Measurements from ENCODE around the gene YTHDC2. TPM values are rescaled to one million over a fixed set of nuclear protein-coding genes. Genes with fewer than 3 reads are reported as not detected.

The YTHDC2 gene
- total RNA-seq, 1 experiment from 2014 or later: 63.8 TPM

DNA sequence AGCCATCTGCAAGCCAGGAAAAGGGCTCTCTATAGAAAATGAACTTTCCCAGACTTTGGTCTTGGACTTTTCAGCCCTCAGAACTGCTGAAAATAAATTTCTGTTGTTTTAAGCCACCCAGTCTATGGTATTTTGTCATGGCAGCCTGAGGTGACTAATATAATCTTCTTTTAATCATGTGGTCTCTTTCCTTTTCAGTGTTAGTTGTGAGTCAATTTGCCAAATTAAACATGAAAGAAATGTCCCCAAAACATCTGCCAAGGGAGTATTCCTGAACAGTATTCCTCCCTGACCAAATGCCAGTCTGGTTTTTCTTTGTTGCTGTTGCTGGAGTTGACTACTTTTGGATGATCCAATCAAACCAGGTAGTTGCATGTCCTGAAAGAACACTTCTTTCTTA lies 4.7 kb upstream of the YTHDC2 start:
- peaks cover 9% of the 10 kb centered on the region for H3K79me2 ChIP-seq (ENCODE audit: low read length)
- DNase-seq: no peak

DNA sequence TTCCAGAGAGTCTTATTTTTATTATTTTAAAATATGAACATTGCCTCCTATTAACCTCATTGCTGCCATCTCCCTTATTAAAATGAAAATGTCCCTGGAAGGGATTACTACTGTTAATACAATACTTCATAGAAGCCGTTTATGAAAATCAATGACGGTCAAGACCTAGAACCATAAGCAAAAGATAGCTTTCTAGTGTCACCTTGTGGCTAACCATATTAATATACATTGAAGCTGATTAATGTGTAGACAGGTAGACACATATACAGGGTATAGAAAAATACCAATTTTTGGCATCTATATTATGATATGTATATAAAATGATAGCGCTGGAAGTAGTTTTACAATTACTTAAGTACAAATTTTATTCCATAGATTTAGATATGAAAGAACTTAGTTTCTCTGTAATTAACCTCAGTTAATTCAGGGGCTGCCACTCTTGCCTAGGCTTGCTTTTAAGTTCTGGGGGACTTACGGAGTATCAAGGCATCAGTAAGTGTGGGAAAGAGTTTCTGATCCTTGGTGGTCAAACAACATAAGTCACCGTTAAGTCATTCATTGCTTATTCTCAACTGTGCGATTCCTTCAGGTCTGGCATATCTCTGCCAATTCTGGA lies 2.5 kb upstream of the YTHDC2 start:
- H4K20me1 ChIP-seq (ENCODE audit: insufficient read depth, low read depth, low read length): no peaks in the 10 kb centered on the region
- H2AFZ ChIP-seq (ENCODE audit: low read length): no peak overlapping the region
- no peak overlapping the region for H3K27ac ChIP-seq (ENCODE audit: low read length)
- H3K4me3 ChIP-seq (ENCODE audit: low read length): no peak overlapping the region
- H3K9ac ChIP-seq (ENCODE audit: low read length): no peak overlapping the region
- DNase-seq: peak; percentile 73
- H3K79me2 ChIP-seq (ENCODE audit: low read length): peaks cover 31% of the 10 kb centered on the region
- no peak overlapping the region for H3K4me2 ChIP-seq (ENCODE audit: low read depth, low read length, poor library complexity, severe bottlenecking)
- no peaks in the 10 kb centered on the region for H3K9me2 ChIP-seq (replicated peaks; ENCODE audit: insufficient read depth, low read length)
- peaks cover 7% of the 10 kb centered on the region for H3K36me3 ChIP-seq (ENCODE audit: insufficient read depth, low read length)
- H3K4me1 ChIP-seq (ENCODE audit: low read length): peaks cover 23% of the 10 kb centered on the region
- H3K27me3 ChIP-seq (ENCODE audit: low read length): no peaks in the 10 kb centered on the region
- no peaks in the 10 kb centered on the region for H3K9me3 ChIP-seq (ENCODE audit: low read length)

More for the DNA sequence above, 4.7 kb upstream of the YTHDC2 start:
- no peak overlapping the region for H3K27ac ChIP-seq (ENCODE audit: low read length)
- no peaks in the 10 kb centered on the region for H3K9me3 ChIP-seq (ENCODE audit: low read length)
- H3K36me3 ChIP-seq (ENCODE audit: insufficient read depth, low read length): no peaks in the 10 kb centered on the region
- H3K4me2 ChIP-seq (ENCODE audit: low read depth, low read length, poor library complexity, severe bottlenecking): no peak overlapping the region
- H3K4me1 ChIP-seq (ENCODE audit: low read length): peaks cover 9% of the 10 kb centered on the region
- H4K20me1 ChIP-seq (ENCODE audit: insufficient read depth, low read depth, low read length): no peaks in the 10 kb centered on the region
- no peak overlapping the region for H3K9ac ChIP-seq (ENCODE audit: low read length)
- no peaks in the 10 kb centered on the region for H3K9me2 ChIP-seq (replicated peaks; ENCODE audit: insufficient read depth, low read length)
- no peaks in the 10 kb centered on the region for H3K27me3 ChIP-seq (ENCODE audit: low read length)
- H3K4me3 ChIP-seq (ENCODE audit: low read length): no peak overlapping the region
- H2AFZ ChIP-seq (ENCODE audit: low read length): no peak overlapping the region

DNA sequence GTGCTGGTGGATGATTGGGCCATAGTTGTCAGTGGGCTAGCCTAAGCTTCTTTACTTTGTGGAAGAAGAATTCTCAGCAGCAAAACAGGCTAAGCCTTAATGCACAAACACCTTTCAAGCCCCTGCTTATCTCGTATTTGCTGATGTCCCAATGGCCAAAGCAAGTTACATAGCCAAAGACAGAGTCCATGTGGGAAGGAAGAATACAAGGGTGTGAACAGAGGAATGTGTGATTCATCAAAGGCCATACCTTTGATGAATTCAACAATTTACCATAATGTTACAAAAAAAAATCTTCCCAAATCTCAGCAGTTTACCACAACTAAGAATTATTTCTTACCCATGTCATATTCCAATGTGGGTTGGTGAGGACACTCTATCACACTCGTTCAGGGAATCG lies 1.2 kb upstream of the YTHDC2 start:
- H4K20me1 ChIP-seq (ENCODE audit: insufficient read depth, low read depth, low read length): no peaks in the 10 kb centered on the region
- H3K9me3 ChIP-seq (ENCODE audit: low read length): no peaks in the 10 kb centered on the region
- no peak overlapping the region for H3K4me2 ChIP-seq (ENCODE audit: low read depth, low read length, poor library complexity, severe bottlenecking)
- H3K4me1 ChIP-seq (ENCODE audit: low read length): peaks cover 27% of the 10 kb centered on the region
- no peak overlapping the region for H2AFZ ChIP-seq (ENCODE audit: low read length)
- H3K36me3 ChIP-seq (ENCODE audit: insufficient read depth, low read length): peaks cover 20% of the 10 kb centered on the region
- no peak overlapping the region for H3K9ac ChIP-seq (ENCODE audit: low read length)
- H3K79me2 ChIP-seq (ENCODE audit: low read length): peaks cover 45% of the 10 kb centered on the region
- H3K4me3 ChIP-seq (ENCODE audit: low read length): no peak overlapping the region
- no peak overlapping the region for H3K27ac ChIP-seq (ENCODE audit: low read length)
- H3K27me3 ChIP-seq (ENCODE audit: low read length): no peaks in the 10 kb centered on the region
- H3K9me2 ChIP-seq (replicated peaks; ENCODE audit: insufficient read depth, low read length): no peaks in the 10 kb centered on the region
- DNase-seq: no peak

DNA sequence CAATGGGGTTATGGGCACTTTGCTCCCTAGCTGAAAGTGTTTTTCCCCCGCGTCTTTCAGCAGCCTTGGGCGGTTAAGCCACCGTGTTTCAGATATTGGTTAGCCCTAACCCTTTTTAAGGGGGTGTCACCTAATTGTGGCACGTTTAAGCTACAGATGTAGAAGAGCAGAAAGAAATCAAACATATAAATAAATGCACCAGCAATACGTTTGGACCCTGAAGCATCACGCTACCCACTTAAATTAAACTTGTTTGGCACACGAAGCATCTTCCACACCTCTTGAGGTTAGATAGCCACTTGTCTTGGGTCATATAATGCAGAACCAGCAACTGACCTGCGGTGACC lies 768 bp downstream of the YTHDC2 start:
- peak overlapping the region; percentile 94 for H3K9ac ChIP-seq (ENCODE audit: low read length)
- H3K79me2 ChIP-seq (ENCODE audit: low read length): peaks cover 62% of the 10 kb centered on the region
- H2AFZ ChIP-seq (ENCODE audit: low read length): no peak overlapping the region
- DNase-seq: no peak
- H3K4me2 ChIP-seq (ENCODE audit: low read depth, low read length, poor library complexity, severe bottlenecking): peak overlapping the region; percentile 94
- H3K27ac ChIP-seq (ENCODE audit: low read length): 0 out of 2 replicates have a peak overlapping the region, but pooled peaks have one; percentile 15
- H3K4me1 ChIP-seq (ENCODE audit: low read length): peaks cover 24% of the 10 kb centered on the region
- no peaks in the 10 kb centered on the region for H4K20me1 ChIP-seq (ENCODE audit: insufficient read depth, low read depth, low read length)
- H3K4me3 ChIP-seq (ENCODE audit: low read length): peak overlapping the region; percentile 72
- H3K9me3 ChIP-seq (ENCODE audit: low read length): no peaks in the 10 kb centered on the region
- no peaks in the 10 kb centered on the region for H3K27me3 ChIP-seq (ENCODE audit: low read length)
- peaks cover 35% of the 10 kb centered on the region for H3K36me3 ChIP-seq (ENCODE audit: insufficient read depth, low read length)
- no peaks in the 10 kb centered on the region for H3K9me2 ChIP-seq (replicated peaks; ENCODE audit: insufficient read depth, low read length)

DNA sequence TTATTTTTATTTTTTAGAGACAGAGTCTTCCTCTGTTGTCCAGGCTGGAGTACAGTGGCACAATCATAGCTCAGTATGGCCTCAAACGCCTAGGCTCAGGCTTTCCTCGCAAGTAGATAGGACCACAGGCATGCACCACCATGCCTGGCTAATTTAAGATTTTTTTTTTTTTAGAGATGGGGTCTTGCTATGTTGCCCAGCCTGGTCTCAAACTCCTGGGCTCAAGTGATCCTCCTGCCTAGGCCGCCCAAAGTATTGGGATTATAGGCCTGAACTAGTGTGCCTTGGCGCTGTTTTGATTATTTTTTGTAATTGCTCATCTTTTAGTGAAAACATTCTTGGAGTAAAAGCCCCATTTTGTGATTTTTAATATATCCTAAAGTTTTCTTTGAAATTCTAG lies 5.4 kb downstream of the YTHDC2 start:
- H3K9me2 ChIP-seq (replicated peaks; ENCODE audit: insufficient read depth, low read length): no peaks in the 10 kb centered on the region
- H3K4me3 ChIP-seq (ENCODE audit: low read length): no peak overlapping the region
- peaks cover 42% of the 10 kb centered on the region for H3K36me3 ChIP-seq (ENCODE audit: insufficient read depth, low read length)
- H3K9me3 ChIP-seq (ENCODE audit: low read length): no peaks in the 10 kb centered on the region
- H3K27ac ChIP-seq (ENCODE audit: low read length): no peak overlapping the region
- DNase-seq: no peak
- no peaks in the 10 kb centered on the region for H4K20me1 ChIP-seq (ENCODE audit: insufficient read depth, low read depth, low read length)
- H3K27me3 ChIP-seq (ENCODE audit: low read length): no peaks in the 10 kb centered on the region
- H3K4me1 ChIP-seq (ENCODE audit: low read length): peaks cover 46% of the 10 kb centered on the region
- H3K79me2 ChIP-seq (ENCODE audit: low read length): peaks cover 96% of the 10 kb centered on the region
- no peak overlapping the region for H2AFZ ChIP-seq (ENCODE audit: low read length)
- no peak overlapping the region for H3K4me2 ChIP-seq (ENCODE audit: low read depth, low read length, poor library complexity, severe bottlenecking)
- H3K9ac ChIP-seq (ENCODE audit: low read length): no peak overlapping the region

DNA sequence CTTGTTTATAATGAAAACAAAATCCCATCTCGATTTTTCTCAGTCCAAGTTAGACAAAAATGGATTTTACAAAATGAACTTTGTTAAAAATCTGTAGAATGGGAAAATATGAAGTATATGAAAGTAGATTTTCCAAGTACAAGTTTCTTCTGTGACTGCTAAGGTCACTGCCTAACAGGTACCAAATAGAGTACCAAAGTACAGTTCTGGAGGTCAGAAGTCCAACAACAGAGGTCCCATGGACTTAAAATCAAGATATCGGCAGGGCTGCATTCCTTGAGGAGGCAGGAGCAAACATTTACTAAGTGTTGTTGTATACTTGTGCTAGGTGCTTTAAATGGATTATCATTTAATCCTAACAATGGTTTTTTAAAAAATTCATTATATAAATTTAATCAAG lies 5.9 kb downstream of the YTHDC2 start:
- Histone ChIP-seq H3K4me1 (ENCODE audit: low read length) (peaks cover 51% of the 10 kb centered on the region), H3K9ac (ENCODE audit: low read length) (no peak overlapping the region), H3K9me2 (replicated peaks; ENCODE audit: insufficient read depth, low read length) (no peaks in the 10 kb centered on the region), H3K27ac (ENCODE audit: low read length) (no peak overlapping the region), H3K79me2 (ENCODE audit: low read length) (peaks cover 96% of the 10 kb centered on the region), H3K9me3 (ENCODE audit: low read length) (no peaks in the 10 kb centered on the region), H4K20me1 (ENCODE audit: insufficient read depth, low read depth, low read length) (no peaks in the 10 kb centered on the region), H3K36me3 (ENCODE audit: insufficient read depth, low read length) (peaks cover 42% of the 10 kb centered on the region), H3K27me3 (ENCODE audit: low read length) (no peaks in the 10 kb centered on the region), H2AFZ (ENCODE audit: low read length) (no peak overlapping the region), H3K4me2 (ENCODE audit: low read depth, low read length, poor library complexity, severe bottlenecking) (no peak overlapping the region), H3K4me3 (ENCODE audit: low read length) (no peak overlapping the region)
- no peak for DNase-seq

DNA sequence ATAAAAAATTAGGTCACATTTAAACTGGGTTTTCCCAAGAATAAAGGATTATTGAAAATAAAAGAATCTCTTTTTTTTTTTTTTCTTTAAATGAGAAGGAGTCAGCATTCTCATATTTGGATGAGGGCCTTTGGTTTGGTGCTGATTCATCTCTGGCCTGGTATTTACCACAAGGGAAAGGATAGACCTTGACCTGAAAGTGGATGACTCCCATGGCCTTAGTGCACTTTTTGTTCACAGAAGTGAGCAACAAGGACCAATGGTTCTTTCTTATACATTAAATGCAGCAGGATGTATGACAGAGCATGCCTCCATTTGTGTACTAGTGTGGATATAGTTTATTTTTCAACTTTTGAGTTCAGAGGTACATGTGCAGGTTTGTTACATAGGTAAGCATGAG lies 6.9 kb downstream of the YTHDC2 start:
- no peak overlapping the region for H3K4me2 ChIP-seq (ENCODE audit: low read depth, low read length, poor library complexity, severe bottlenecking)
- H4K20me1 ChIP-seq (ENCODE audit: insufficient read depth, low read depth, low read length): no peaks in the 10 kb centered on the region
- DNase-seq: no peak
- no peak overlapping the region for H3K4me3 ChIP-seq (ENCODE audit: low read length)
- H3K4me1 ChIP-seq (ENCODE audit: low read length): peaks cover 53% of the 10 kb centered on the region
- peaks cover 41% of the 10 kb centered on the region for H3K36me3 ChIP-seq (ENCODE audit: insufficient read depth, low read length)
- no peak overlapping the region for H3K27ac ChIP-seq (ENCODE audit: low read length)
- H3K9ac ChIP-seq (ENCODE audit: low read length): no peak overlapping the region
- H3K79me2 ChIP-seq (ENCODE audit: low read length): peaks cover 97% of the 10 kb centered on the region
- H3K9me2 ChIP-seq (replicated peaks; ENCODE audit: insufficient read depth, low read length): no peaks in the 10 kb centered on the region
- H3K27me3 ChIP-seq (ENCODE audit: low read length): no peaks in the 10 kb centered on the region
- no peaks in the 10 kb centered on the region for H3K9me3 ChIP-seq (ENCODE audit: low read length)
- no peak overlapping the region for H2AFZ ChIP-seq (ENCODE audit: low read length)

DNA sequence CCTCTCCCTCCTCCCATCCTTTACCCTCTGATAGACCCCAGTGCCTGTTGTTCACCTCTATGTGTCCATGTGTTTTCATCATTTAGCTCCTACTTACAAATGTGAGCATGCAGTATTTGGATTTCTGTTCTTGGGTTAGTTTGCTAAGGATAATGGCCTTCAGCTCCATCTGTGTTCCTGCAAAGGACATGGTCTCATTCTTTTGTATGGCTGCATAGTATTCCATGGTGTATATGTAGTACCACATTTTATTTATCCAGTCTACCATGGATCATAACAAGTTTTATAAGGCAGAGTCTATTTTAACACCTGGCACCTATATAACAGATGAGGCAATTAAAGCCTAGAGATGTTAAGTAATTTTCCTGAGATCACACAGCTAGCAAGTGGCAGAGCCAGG lies 7.4 kb downstream of the YTHDC2 start:
- DNase-seq: no peak
- H3K27ac ChIP-seq (ENCODE audit: low read length): no peak overlapping the region

More for the DNA sequence above, 7.4 kb downstream of the YTHDC2 start:
- peaks cover 97% of the 10 kb centered on the region for H3K79me2 ChIP-seq (ENCODE audit: low read length)
- no peaks in the 10 kb centered on the region for H3K27me3 ChIP-seq (ENCODE audit: low read length)
- H2AFZ ChIP-seq (ENCODE audit: low read length): no peak overlapping the region
- no peak overlapping the region for H3K4me2 ChIP-seq (ENCODE audit: low read depth, low read length, poor library complexity, severe bottlenecking)
- peaks cover 41% of the 10 kb centered on the region for H3K36me3 ChIP-seq (ENCODE audit: insufficient read depth, low read length)
- no peak overlapping the region for H3K4me3 ChIP-seq (ENCODE audit: low read length)
- H3K9ac ChIP-seq (ENCODE audit: low read length): no peak overlapping the region
- H3K9me2 ChIP-seq (replicated peaks; ENCODE audit: insufficient read depth, low read length): no peaks in the 10 kb centered on the region
- no peaks in the 10 kb centered on the region for H4K20me1 ChIP-seq (ENCODE audit: insufficient read depth, low read depth, low read length)
- peaks cover 53% of the 10 kb centered on the region for H3K4me1 ChIP-seq (ENCODE audit: low read length)
- H3K9me3 ChIP-seq (ENCODE audit: low read length): no peaks in the 10 kb centered on the region
